ENCODE data around the gene WDR82.

WDR82 gene

DNA sequence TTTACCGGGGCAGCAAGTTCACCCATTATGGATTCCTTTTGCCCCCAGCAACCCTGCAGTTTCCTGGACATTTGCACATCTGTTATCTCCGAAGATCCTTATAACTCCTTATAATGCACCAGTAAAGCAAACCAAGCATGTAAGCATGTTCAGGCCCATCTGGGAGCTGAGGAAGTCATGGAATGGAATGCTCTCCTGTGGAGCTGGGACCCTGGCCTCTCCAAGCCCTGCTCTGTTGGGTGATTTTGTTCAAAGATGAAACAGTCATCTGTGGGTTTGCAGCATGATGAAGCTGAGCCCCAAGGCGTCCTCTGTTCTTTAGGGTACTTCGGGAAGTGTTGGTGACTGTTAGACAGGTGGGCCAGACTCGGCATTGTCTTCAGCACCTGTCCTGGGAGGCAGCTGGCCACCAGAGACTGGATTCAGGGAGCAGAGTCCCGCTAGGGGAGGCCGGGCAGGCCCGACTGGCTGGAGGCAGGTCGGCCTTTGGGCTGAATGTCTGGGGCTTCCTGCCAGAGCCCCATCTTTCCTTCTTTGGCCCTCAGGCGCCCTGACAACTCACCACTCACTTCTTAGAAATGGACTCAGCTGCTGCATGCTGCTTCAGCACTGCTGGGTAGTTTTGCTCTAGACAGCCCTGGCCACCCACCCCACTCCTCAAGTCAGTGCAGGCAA, 41.6 kb upstream of the WDR82 start:
- no peak overlapping the region for H3K4me3 ChIP-seq (ENCODE audit: low read depth, low read length)
- no peaks in the 10 kb centered on the region for H3K27me3 ChIP-seq (ENCODE audit: control insufficient read depth, insufficient read depth, low read length)
- no peaks in the 10 kb centered on the region for H3K4me1 ChIP-seq
- H3K9ac ChIP-seq: no peak overlapping the region
- TF ChIP-seq, protein P1, sequence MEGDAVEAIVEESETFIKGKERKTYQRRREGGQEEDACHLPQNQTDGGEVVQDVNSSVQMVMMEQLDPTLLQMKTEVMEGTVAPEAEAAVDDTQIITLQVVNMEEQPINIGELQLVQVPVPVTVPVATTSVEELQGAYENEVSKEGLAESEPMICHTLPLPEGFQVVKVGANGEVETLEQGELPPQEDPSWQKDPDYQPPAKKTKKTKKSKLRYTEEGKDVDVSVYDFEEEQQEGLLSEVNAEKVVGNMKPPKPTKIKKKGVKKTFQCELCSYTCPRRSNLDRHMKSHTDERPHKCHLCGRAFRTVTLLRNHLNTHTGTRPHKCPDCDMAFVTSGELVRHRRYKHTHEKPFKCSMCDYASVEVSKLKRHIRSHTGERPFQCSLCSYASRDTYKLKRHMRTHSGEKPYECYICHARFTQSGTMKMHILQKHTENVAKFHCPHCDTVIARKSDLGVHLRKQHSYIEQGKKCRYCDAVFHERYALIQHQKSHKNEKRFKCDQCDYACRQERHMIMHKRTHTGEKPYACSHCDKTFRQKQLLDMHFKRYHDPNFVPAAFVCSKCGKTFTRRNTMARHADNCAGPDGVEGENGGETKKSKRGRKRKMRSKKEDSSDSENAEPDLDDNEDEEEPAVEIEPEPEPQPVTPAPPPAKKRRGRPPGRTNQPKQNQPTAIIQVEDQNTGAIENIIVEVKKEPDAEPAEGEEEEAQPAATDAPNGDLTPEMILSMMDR (IDR thresholded peaks at IDR 0.05): no peak
- H2AFZ ChIP-seq: no peak overlapping the region
- H3K4me2 ChIP-seq (ENCODE audit: low read length): no peak overlapping the region
- H3K36me3 ChIP-seq (ENCODE audit: control insufficient read depth, insufficient read depth, low read length): no peaks in the 10 kb centered on the region
- H3K27ac ChIP-seq: no peak overlapping the region
- H3K9me3 ChIP-seq (ENCODE audit: control insufficient read depth, low read length): no peaks in the 10 kb centered on the region
- no peaks in the 10 kb centered on the region for H3K79me2 ChIP-seq

DNA sequence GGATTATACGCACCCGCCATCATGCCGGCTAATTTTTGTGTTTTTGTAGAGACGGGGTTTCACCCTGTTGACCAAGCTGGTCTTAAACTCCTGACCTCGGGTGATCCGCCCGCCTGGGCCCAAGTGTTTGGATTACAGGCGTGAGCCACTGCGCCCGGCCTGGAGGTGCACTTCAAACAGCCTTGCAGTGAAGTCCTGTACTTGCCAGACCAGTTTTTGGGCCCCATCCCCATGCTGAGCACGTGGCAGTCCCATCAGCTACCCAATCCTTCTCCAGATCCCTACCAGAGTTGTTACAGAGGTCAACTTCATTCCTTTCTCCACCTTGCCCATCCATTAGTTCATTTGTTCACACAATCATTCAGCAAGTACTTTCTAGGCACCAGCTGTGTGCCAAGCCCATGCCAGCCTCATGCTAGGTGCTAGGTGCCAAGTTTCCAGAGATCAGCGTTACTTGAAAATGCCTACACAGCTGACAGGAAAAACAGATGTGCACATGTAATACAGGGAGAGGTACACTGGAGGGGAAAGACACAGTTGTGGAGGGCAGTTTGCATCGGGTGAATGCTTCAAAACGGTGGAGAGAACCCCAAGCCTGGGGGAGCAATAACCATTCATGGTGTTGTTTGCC, 39.9 kb upstream of the WDR82 start:
- Histone ChIP-seq H3K4me2 (ENCODE audit: low read length) (no peak overlapping the region), H3K36me3 (ENCODE audit: control insufficient read depth, insufficient read depth, low read length) (no peaks in the 10 kb centered on the region)

DNA sequence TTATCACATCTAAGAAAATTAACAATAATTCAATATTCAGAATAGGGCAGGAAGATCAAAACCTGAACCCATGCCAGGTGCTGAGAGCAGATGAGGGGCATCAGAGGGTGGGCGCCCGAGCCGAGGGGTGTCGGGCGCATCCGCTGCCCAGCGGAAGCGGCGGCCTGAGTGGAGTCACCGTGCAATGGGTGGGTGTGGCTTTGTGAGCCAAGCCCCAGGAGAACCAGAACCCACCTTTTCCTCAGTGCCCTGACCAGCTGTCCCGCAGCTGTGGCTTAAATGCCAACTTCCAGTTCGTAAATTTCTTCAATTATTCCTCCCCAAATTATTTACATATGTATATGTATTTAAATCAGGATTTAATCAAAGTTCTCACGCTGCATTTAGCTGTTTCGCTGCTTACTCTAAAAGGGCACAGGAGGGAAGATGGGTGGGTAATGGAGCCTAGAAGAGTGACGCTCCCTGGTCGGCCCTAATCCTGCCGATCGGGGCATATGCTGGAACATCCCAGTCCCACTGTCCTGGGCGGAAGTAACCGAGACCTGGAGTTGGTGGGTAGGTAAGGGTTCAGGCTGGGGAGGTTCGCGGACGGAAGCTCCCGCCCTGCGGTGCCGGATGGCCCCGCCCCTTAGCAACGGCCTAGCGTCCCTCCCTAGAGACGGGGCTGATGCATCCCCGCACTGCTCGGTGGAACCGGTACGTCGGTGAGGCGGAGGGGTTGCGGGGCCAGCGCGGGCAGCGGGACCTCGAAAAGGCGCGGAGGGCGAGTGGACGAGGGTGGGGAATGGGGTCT, 39.0 kb upstream of the WDR82 start:
- H2AFZ ChIP-seq: peak overlapping the region; percentile 52

More for the DNA sequence above, 39.9 kb upstream of the WDR82 start:
- Histone ChIP-seq H3K9ac (no peak overlapping the region), H2AFZ (no peak overlapping the region), H3K27ac (no peak overlapping the region), H3K9me3 (ENCODE audit: control insufficient read depth, low read length) (no peaks in the 10 kb centered on the region), H3K4me3 (ENCODE audit: low read depth, low read length) (no peak overlapping the region), H3K79me2 (no peaks in the 10 kb centered on the region), H3K4me1 (no peaks in the 10 kb centered on the region), H3K27me3 (ENCODE audit: control insufficient read depth, insufficient read depth, low read length) (no peaks in the 10 kb centered on the region)
- TF ChIP-seq, protein P1 (IDR thresholded peaks at IDR 0.05): no peak

GRCh38 chr3:52315977-52316764, 37.7 kb upstream of the WDR82 start, which contains the start of gene DNAH1:
Gene DNAH1, plus strand, starts transcription at chr3:52316319. Its CDS starts 6,124 bp downstream, at chr3:52322443.
- Histone ChIP-seq H3K4me3 (ENCODE audit: low read depth, low read length) (no peak within 1 kb of the TSS), H3K4me1 (no peaks in the 10 kb centered on the region), H3K27me3 (ENCODE audit: control insufficient read depth, insufficient read depth, low read length) (no peaks in the 10 kb centered on the region), H3K27ac (no peak within 1 kb of the TSS), H3K9ac (no peak within 1 kb of the TSS), H3K79me2 (no peaks in the 10 kb centered on the region), H3K4me2 (ENCODE audit: low read length) (no peak within 1 kb of the TSS), H3K36me3 (ENCODE audit: control insufficient read depth, insufficient read depth, low read length) (no peaks in the 10 kb centered on the region), H3K9me3 (ENCODE audit: control insufficient read depth, low read length) (no peaks in the 10 kb centered on the region), H2AFZ (no peak within 1 kb of the TSS)
- TF ChIP-seq, protein P1 (IDR thresholded peaks at IDR 0.05): no peak

More for the DNA sequence above, 39.0 kb upstream of the WDR82 start:
- Histone ChIP-seq H3K27me3 (ENCODE audit: control insufficient read depth, insufficient read depth, low read length) (no peaks in the 10 kb centered on the region), H3K79me2 (no peaks in the 10 kb centered on the region), H3K4me1 (no peaks in the 10 kb centered on the region), H3K36me3 (ENCODE audit: control insufficient read depth, insufficient read depth, low read length) (no peaks in the 10 kb centered on the region), H3K27ac (no peak overlapping the region), H3K4me3 (ENCODE audit: low read depth, low read length) (peak overlapping the region; percentile 1), H3K9me3 (ENCODE audit: control insufficient read depth, low read length) (no peaks in the 10 kb centered on the region), H3K9ac (no peak overlapping the region), H3K4me2 (ENCODE audit: low read length) (peak overlapping the region; percentile 50)
- TF ChIP-seq, protein P1 (IDR thresholded peaks at IDR 0.05): no peak

Data from parathyroid adenoma (tissue), 2 donors.